ENCODE results near the gene HOXA4. TPM values are rescaled to one million over a fixed set of nuclear protein-coding genes. Genes with fewer than 3 reads are reported as not detected.
A peak's percentile ranks its signal among the peaks of the same experiment; 100 is the strongest.

The HOXA4 gene
- polyA plus RNA-seq, 4 donors: 20.4 to 24.3 (median 23.3) TPM

- DNase-seq (ENCODE audit: low read depth in 4 of 4, low spot score in 3 of 4): no peak
Observed at GRCh38 chr7:27159266-27160144, 28.9 kb upstream of the HOXA4 start.

- no peak for DNase-seq (ENCODE audit: low read depth in 4 of 4, low spot score in 3 of 4)
Observed at GRCh38 chr7:27158436-27159265, 28.1 kb upstream of the HOXA4 start.

- DNase-seq (ENCODE audit: low read depth in 4 of 4, low spot score in 3 of 4): no peak
Observed at GRCh38 chr7:27157702-27158431, 27.3 kb upstream of the HOXA4 start.

- no peak for DNase-seq (ENCODE audit: low read depth in 4 of 4, low spot score in 3 of 4)
Observed at GRCh38 chr7:27156916-27157701, 26.6 kb upstream of the HOXA4 start.

- DNase-seq (ENCODE audit: low read depth in 4 of 4, low spot score in 3 of 4): peak; percentile 85 to 91 (median 90)
Observed at GRCh38 chr7:27156508-27156898, 25.9 kb upstream of the HOXA4 start, which contains the start of gene HOXA7. Gene HOXA7 (minus strand): TSS chr7:27156675. CDS start chr7:27156545, 130 bp downstream.

- no peak for DNase-seq (ENCODE audit: low read depth in 4 of 4, low spot score in 3 of 4)
Observed at GRCh38 chr7:27155816-27156507, 25.4 kb upstream of the HOXA4 start.

GRCh38 chr7:27154901-27155815 is 24.6 kb upstream of the HOXA4 start:
- no peak for DNase-seq (ENCODE audit: low read depth in 4 of 4, low spot score in 3 of 4)

- DNase-seq (ENCODE audit: low read depth in 4 of 4, low spot score in 3 of 4): no peak
Observed at GRCh38 chr7:27154369-27154768, 23.8 kb upstream of the HOXA4 start.

- no peak for DNase-seq (ENCODE audit: low read depth in 4 of 4, low spot score in 3 of 4)
Observed at GRCh38 chr7:27153526-27153925, 23.0 kb upstream of the HOXA4 start.

- DNase-seq (ENCODE audit: low read depth in 4 of 4, low spot score in 3 of 4): no peak
Observed at GRCh38 chr7:27152816-27153442, 22.4 kb upstream of the HOXA4 start.

- DNase-seq (ENCODE audit: low read depth in 4 of 4, low spot score in 3 of 4): peak in 3 of 4 donors; percentile 83 to 91 (median 88)
Observed at GRCh38 chr7:27151931-27152815, 21.6 kb upstream of the HOXA4 start, which contains the start of gene HOXA3. Gene HOXA3 (minus strand): TSS chr7:27152583. CDS start chr7:27110640, 41,943 bp downstream.

GRCh38 chr7:27151341-27151930 is 20.9 kb upstream of the HOXA4 start:
- DNase-seq (ENCODE audit: low read depth in 4 of 4, low spot score in 3 of 4): no peak

GRCh38 chr7:27150568-27151340 is 20.2 kb upstream of the HOXA4 start:
- no peak for DNase-seq (ENCODE audit: low read depth in 4 of 4, low spot score in 3 of 4)

- DNase-seq (ENCODE audit: low read depth in 4 of 4, low spot score in 3 of 4): no peak
Observed at GRCh38 chr7:27149842-27150567, 19.4 kb upstream of the HOXA4 start.
